CD4-positive, alpha-beta T cell treated with Interleukin-4 for 1 hour (primary cell): ENCODE results near the gene PCK1.
"Not testable (repeated sequence)": the region's sequence is repeated elsewhere in the genome, so short reads cannot be mapped to it uniquely, and the experiment has no call there.

ENCODE experiments used
- DNase-seq, 2 donors: peaks; one replicate each; pipeline ENCODE4 v3.0.0-alpha.2; 2020 to 2022

PCK1 gene

DNA sequence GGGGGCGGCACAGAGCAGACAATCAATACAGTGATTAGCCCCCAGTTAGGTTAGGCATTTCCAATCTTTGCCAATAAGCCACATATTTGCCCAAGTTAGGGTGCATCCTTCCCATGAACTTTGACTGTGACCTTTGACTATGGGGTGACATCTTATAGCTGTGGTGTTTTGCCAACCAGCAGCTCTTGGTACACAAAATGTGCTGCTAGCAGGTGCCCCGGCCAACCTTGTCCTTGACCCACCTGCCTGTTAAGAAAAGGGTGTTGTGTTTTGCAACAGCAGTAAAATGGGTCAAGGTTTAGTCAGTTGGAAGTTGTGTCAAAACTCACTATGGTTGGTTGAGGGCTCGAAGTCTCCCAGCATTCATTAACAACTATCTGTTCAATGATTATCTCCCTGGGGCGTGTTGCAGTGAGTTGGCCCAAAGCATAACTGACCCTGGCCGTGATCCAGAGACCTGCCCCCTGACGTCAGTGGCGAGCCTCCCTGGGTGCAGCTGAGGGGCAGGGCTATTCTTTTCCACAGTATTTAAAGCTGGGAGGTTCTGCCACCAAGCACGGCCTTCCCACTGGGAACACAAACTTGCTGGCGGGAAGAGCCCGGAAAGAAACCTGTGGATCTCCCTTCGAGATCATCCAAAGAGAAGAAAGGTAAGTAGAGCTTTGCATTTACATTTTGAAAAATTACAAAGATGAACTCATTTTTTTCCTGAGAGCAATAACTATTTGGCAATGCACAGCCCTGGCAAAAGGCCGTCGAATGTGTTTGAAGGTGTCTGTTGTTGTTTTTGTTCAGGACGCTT lies at the start of gene PCK1:
PCK1 (plus strand) TSS at position 557 of the 802 bp plus-strand sequence. CDS start 302 bp downstream, outside the sequence.
- no peak for DNase-seq

DNA sequence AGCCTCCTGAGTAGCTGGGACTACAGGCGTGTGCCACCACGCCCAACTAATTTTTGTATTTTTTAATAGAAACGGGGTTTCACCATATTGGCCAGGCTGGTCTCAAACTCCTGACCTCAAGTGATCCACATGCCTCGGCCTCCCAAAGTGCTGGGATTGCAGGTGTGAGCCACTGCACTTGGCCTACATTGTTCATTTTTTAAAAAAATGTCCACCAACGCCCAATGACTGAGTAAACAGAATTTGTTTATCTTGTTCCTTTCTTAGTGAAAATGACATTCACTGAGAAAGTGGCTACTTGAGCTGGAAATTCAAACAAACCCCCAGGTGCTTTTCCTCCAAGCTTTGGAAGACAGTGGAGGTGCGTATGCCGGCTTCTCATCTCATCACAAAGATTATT lies 49.2 kb upstream of the PCK1 start:
- DNase-seq, result not testable (repeated sequence)

DNA sequence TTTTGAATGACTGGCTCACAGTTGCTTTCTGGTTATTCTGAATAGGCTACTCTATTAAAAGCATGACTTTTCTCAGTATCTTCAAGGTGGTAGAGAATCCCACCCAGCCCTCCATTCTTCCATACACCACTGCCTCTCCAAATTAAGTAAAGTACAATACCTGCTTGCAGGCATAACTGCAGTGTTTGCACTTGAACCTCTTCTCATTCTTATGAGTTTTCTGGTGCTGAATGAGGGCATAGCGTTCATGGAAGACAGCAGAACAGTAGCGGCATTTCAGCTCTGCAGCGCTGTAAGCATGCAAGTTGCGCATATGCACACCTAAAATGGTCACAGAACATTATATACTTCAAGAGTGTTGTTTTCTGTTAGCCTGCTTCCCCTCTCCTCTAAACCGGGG lies 48.5 kb upstream of the PCK1 start:
- DNase-seq, result no peak

DNA sequence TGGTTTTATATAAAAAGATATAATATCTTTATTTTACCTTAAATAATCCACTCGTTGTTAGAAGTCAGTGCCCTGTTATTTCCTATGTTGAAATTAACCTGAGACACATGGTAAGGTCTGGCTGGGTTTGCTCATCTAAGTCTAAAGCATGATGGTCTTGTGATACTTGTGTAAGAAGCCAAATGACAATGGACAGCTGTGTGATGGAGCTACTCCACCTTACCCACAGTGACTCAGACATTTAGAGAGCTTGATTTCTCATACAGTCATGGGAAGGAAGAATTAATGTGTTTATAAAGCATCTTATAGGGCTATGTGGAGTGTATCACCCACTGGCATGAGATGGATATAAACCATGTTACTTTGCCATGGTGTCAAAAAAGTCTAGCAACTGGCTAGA lies 47.7 kb upstream of the PCK1 start:
- DNase-seq, result no peak

DNA sequence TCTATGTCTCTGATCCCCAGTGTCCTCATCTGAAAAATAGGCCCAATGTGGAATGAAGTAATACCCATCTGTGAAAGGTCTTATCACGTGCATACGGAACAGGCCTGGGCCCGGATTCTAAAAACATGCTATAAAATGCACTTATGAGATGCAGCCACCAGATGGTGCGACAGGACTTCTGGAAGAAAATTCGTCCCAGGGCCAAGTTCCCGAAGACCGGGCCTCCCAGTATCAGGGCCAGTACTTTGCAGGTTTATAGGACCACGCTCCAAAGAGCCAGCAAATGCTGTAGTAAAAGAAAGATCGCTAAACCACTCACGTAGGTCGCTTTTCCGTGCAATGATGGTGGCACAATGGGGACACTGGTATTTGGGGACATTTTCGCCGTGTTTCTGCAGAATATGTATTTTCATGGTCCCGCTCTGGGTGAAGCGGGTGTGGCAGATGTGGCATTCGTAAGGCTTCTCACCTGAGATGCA lies 46.6 kb upstream of the PCK1 start:
- DNase-seq, result peak; percentile 28 to 33

DNA sequence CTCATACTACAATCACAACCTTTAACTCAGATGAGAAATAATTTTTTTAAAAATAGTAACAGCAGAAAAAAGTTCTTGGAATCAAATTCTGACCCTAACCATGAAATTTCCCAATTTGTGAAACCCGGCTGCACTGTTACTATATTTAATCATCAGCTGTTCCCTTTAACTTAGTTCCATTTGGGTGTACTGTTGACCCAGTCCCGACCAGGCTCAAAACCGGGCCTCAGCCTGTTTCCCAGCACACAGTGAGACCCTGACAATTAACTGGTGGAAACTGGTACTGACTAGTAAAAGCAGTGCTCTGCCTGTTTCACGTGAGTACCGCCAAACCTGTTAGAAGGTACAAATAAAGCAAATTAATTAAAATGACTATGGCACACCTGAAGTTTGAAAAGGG lies 43.0 kb upstream of the PCK1 start:
- no peak for DNase-seq

DNA sequence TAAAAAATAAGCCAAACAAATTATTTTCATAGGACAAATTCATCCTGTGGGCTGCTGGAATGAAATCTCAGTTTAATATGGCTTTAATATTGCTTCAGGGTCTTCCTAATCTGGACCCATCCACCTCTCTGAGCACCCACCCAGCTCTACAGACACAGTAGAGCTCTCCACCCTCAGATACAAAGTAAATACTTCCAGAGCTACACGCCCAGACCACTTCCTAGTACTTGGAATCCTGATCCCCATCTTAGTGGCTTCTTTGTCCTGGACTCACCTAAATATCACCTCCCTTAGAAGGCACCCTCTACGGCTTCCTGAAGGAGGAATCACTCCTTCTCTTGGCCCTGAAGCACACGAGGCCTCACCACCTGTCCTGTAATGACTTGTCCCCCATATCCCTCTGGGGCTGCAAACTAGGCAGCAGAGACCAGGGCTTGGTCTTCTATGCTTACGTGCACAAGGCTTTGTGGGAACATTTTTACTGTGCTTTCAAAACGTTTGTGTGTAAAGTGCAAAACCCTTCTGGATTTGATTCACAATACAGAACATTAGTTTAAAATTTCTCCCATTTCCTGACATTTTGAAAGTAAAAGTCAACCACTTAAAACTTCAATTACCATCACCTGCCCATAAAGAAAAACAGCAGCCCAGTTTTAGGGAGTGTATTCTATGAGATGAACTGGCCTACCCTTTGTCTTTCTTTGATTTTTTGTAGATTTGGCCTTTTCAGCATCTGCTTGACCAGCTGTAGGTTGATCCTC lies 38.4 kb upstream of the PCK1 start:
- DNase-seq, result no peak

DNA sequence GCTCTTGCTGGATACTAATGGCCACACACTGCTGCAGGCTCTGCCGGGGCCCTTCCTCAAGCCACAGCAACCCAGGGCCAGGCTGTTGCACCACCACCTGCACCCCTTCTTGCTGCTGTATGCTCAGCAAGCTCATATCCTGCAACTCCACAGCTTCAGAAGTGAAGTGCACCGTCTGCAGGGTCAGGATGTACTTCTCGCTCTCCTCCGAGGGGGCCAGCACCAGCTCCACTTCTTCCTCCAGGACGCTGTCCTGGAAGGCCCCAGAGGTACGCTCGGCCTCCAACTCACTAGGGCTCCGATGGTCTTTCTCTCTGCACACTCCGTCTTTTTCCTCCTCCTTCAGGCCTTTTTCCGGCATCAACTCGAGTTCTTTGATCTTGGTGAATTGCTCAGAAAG lies 37.1 kb upstream of the PCK1 start:
- no peak for DNase-seq

DNA sequence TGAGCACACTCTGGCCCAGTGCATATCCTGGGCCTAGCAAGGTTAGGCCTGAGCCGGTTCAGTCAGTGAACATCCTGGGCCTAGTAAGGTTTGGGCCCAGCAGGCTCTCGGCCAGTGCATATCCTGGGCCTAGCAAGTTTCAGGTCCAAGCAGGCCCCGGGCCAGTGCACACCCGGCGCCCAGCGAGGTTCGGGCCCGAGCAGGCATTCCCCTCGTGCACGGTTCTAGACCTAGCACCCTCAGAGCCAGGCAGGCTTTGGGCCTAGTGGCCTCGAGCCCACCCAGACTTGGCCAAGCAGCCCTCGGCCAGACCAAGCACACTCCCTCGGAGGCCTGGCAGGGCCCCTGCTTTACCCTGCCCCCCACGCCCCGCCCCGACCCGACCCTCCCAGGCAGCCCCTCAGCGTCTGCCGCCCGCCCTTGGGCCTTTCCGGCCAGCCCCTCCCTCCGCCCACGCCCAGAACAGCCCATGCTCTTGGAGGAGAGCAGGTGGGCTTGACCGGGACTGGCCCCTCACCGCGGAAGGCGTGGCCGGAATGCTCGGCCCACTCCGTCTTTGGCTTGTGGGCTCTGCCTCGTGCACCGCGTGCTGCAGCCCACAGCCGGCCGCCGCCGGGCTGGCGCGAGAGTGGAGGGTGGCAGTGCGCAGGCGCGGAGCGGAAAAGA lies 36.3 kb upstream of the PCK1 start, which contains the start of gene CTCFL:
CTCFL (minus strand) TSS at position 630 of the 666 bp plus-strand sequence. CDS start 935 bp downstream, outside the sequence.
- no peak for DNase-seq

DNA sequence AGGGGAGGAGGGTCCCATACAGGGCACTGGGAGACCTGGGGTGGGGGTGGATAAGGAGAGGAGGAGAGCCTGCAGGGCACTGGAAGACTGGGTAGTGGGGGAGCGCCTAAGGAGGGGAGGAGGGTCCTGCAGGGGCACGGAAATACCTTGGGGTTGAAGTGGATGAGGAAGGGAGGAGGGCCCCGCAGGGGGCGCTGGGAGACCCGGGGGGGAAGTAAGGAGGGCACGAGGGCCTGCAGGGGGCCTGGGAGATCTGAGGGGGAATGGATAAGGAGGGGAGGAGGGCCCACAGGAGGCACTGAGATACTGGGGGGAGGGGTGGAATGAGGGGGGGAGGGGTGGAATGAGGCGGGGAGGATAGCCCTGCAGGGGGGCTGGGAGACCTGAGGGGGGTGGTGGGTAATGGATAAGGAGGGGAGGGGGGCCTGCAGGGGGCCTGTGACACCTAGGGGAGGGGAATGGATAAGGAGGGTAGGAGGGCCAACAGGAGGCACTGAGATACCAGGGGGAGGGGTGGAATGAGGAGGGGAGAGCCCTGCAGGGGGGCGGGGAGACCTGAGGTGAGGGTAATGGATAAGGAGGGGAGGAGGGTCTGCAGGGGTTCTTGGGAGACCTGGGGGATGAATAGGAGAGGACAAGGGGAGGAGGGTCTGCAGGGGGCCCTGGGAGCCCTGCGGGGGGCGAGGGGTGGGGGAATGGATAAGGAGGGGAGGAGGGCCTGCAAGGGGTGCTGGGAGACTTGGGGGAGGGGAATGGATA lies 35.4 kb upstream of the PCK1 start:
- DNase-seq, result no peak

DNA sequence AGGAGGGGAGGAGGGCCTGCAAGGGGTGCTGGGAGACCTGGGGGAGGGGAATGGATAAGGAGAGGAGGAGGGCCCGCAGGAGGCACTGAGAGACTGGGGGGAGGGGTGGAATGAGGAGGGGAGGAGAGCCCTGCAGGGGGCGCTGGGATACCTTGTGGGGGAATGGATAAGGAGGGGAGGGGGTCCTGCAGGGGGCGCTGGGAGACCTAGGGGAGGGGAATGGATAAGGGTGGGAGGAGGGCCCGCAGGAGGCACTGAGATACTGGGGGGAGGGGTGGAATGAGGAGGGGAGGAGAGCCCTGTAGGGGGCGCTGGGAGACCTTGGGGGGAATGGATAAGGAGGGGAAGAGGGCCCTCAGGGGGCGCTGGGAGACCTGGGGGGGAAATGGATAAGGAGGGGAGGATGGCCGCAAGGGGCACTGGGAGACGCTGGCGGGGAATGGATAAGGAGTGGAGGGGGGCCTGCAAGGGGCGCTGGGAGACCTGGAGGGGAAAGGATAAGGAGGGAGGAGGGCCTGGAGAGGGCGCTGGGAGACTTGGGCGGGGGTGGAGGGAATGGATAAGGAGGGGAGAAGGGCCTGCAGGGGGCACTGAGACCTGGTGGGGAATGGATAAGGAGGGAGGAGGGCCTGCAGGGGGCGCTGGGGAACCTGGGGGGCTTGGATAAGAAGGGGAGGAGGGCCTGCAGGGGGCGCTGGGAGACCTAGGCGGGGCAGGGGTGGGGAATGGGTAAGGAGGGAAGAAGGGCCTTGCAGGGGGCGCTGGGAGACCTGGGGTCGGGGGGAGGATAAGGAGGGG lies 34.6 kb upstream of the PCK1 start:
- DNase-seq, result no peak

DNA sequence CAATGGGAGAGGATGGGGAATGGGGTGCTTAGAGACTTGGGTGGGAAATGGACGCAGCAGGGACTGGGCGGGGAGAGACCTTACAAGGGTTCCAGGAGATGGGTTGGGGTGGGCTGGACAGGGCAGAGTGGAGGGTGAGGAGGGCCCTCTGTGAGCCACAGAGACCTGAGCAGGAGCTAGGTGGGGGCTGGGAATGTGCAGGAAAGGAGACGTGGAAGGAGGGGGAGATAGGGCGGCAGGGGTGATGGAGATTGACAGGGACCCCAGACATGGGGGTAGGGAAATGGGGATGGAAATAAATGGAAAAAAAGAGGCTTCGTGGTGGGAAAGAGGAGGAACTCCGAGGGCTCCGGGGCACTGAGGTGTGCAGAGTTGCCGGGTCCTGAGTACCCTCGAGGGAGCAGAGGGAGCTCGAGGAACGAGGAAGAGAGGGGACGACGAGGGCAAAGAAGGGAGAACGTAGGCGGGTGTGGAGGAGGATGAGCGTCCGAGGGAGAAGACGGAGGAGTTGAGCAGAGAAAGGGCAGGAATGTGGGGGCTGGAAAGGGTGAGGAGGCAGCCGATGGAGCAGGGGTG lies 33.9 kb upstream of the PCK1 start:
- no peak for DNase-seq

DNA sequence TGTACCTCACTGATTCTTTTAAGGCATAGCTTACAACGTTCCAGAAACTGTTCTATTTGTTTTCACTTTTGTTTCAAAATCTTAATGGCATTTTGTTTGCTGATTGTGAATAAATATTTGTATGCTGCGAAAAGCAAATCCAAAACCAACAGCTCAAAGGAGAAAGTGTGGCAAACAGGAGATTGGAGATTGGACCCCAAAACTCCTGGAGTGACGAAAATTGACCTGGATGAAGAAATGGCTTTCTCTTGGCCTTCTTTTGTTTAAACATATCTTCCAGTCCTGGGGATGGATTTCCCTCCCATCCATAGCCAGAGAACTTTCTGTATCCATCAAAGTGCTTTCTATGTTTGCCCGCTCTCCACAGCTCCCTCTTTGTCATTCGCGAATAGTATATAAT lies 33.2 kb upstream of the PCK1 start:
- DNase-seq, result no peak

DNA sequence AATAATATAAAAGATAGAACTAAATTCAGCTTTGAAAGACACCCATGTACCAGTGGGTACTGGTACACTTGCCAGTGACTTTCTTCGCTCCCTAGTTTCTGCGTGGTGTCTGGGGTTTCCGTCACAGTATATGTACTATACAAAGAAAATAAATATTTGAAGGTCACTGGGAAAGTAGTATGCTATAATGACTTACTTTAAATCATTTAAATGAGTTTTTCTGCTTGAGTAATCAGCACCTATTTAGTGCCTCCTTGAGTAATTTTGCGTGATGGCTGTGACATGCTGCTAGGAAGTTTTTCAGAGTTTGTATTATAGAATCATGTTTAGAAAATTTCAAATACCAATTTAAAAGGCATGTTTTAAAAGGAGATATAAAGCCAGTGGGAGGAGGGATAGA lies 32.8 kb upstream of the PCK1 start:
- no peak for DNase-seq

DNA sequence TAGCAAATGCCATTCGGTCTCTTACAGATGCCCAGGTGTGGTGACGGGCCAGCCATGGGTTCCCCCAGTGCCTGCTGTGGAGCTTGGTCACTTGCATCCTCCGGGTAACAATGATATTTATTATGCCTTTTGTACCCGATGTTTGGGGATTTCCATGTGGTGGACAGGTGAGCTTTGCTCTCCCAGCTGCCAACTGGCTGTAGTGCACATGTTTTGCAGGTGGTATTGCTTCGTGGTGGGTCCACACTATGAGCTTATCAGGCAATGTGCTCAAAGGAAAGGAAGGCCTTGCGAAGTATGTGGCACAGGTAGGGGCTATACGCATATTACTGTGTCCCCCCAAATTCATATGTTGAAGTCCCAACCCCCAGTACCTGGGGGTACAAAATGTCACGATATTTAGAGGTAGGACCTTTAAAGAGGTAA lies 31.7 kb upstream of the PCK1 start:
- DNase-seq, result no peak

DNA sequence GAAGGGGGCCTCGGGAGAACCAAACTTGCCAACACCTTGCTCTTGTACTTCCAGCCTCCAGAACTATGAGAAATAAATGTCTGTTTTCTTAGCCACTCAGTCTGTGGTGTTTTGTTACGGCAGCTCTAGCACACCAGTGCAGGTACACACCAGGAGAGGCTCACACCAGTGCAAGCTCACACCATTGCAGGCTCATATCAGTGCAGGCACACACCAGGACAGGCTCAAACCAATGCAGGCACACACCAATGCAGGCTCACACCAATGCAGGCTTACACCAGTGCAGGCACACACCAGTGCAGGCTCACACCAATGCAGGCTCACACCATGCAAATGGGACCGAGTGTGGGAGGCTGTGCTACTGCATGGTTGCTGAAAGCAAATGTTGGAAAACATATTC lies 31.1 kb upstream of the PCK1 start:
- no peak for DNase-seq

DNA sequence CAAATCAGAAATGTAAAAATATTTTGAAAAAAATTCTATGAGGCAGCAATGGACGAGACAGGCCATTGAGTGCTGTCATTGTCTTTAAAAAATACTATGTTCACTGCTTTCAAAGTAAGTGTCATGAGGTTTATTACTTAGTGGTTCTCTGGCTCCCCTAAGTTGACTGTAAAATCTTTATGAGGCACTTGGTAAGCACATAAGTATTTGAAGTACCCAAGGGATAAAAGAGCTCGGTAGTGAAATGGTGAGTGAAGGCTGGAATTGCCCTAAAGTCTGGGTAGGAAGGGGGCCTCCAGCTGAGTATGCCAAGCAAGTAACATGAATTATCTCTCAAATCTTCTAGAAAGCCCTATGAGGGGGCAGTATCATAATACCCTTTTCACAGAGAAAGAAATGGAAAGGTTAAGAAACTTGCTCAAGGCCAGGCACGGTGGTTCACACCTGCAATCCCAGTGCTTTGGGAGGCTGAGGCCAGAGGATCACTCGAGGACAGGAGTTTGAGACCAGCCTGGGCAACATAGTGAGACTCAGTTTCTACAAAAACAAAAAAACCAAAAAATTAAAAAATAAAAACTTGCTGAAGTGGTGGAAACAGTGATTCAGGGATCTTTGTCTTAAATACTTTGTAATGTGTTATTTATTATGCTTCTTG lies 30.5 kb upstream of the PCK1 start:
- DNase-seq, result no peak

DNA sequence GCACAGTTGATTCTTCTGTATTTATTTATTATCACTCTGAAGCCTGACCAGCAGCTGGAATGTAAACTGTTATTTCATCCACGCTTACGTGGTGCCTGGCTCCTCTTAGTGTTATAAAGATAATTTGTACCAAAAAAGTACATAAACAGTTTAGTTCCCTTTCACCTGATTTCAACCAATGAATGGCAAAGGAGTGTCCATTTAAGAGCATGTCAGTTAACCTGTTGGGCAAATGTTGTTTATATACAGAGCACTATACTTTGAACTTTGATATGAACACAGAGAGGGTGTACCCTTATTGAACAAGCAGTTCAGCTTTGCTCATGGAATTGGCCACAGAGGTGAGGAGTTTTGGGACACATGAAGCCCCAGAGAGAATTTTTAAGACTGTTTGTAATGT lies 28.8 kb upstream of the PCK1 start:
- DNase-seq, result no peak

DNA sequence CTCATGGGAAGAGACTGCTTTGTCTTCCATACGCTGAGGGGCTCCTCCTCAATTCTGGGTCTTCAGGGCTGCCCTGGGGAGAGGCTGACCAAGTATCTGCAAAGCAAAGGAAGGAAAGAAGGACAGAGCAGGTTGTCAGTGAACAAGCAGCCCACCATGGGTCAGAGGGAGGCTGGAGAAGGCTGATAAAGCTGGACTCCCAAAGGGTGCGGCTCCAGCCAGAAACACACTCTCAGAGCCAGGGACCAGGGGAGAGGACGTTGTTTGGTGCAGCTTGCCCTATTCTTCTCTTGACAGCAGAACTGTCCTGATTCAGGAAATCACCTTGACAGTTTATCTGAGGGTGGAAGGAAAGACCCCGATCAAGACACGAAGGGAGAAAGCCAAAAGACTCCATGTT lies 25.6 kb upstream of the PCK1 start:
- DNase-seq, result no peak

DNA sequence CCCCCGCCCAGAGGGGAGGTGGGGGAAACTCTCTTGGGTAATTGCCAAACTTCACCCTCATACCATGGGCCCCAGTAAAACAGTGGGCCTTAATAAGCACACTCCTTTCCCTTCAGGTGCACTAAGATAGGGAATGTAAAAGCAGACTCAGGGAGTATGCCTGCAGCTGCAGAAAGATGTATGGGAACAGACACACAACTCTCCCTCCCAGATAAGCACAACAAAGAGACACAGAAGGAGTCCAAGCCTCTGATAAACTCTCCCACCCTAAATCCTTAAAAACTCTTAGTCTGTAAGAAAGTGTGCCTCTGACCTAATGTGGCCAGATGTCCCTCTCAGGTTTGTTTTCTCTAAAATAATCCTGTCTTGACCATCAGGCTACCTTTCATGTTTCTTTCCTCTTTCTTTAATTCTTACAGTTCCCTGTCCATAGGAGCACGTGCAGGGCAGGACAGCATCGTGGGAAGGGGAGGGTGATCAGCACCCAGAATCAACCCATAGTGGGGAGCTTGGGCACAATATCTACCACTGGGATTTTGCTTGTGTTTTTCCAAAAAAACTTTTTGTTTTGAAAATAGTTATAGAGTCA lies 24.7 kb upstream of the PCK1 start:
- DNase-seq, result no peak
